Osteoblast (primary cell): ENCODE measurements around the gene TMEM18. TPM values are rescaled to one million over a fixed set of nuclear protein-coding genes. Genes with fewer than 3 reads are reported as not detected.

Source experiments
- DNase-seq: peaks from one replicate; pipeline ENCODE4 v3.0.0; 2011; ENCODE audit warnings: low spot score, mixed read lengths; ENCODE audit not compliant: insufficient read length; ENCODE audit errors: missing footprints
- H2AFZ ChIP-seq: 2 replicates; pipeline ENCODE4 v1.6.0; 2011; ENCODE audit warnings: mild to moderate bottlenecking, low read length
- H3K27ac ChIP-seq: 2 replicates; pipeline ENCODE4 v1.5.1; 2011; ENCODE audit warnings: mild to moderate bottlenecking, low read depth, low read length, moderate library complexity
- H3K27me3 ChIP-seq: 2 replicates; pipeline ENCODE4 v1.6.0; 2012; ENCODE audit warnings: mild to moderate bottlenecking, control low read depth, inconsistent platforms, low read length, moderate library complexity; ENCODE audit not compliant: insufficient read depth
- H3K36me3 ChIP-seq: 2 replicates; pipeline ENCODE4 v1.5.1; 2011; ENCODE audit warnings: mild to moderate bottlenecking, low read length, control low read depth, moderate library complexity; ENCODE audit not compliant: insufficient read depth
- H3K4me1 ChIP-seq: 2 replicates; pipeline ENCODE4 v1.5.1; 2011; ENCODE audit warnings: mild to moderate bottlenecking, low read length, control low read depth, moderate library complexity; ENCODE audit not compliant: insufficient read depth
- H3K4me2 ChIP-seq: 2 replicates; pipeline ENCODE4 v1.6.0; 2011; ENCODE audit warnings: mild to moderate bottlenecking, low read length; ENCODE audit not compliant: insufficient read depth
- H3K4me3 ChIP-seq: fragments of 200-600 bp; sonication (generic); 3 replicates; pipeline ENCODE4 v1.5.1; 2012; ENCODE audit warnings: mild to moderate bottlenecking, low read length, inconsistent platforms; ENCODE audit not compliant: insufficient read depth
- H3K79me2 ChIP-seq: 2 replicates; pipeline ENCODE4 v1.6.0; 2012; ENCODE audit warnings: mild to moderate bottlenecking, low read length, control low read depth, inconsistent platforms; ENCODE audit not compliant: insufficient read depth
- H3K9me3 ChIP-seq: 2 replicates; pipeline ENCODE4 v1.5.1; 2011; ENCODE audit warnings: low read depth, low read length, control low read depth
- H4K20me1 ChIP-seq: 2 replicates; pipeline ENCODE4 v1.6.0; 2012; ENCODE audit warnings: mild to moderate bottlenecking, low read length, control low read depth; ENCODE audit not compliant: insufficient read depth
- CTCF ChIP-seq: IDR thresholded peaks from 2 replicates; pipeline ENCODE4 v1.5.1; 2011; ENCODE audit warnings: mild to moderate bottlenecking, low read depth, low read length, moderate library complexity; ENCODE audit errors: extremely low read depth
- total RNA-seq: library from RNA; depleted of rRNA; stranded (reverse); fragments of >200 nt; gene quantifications from 2 replicates; pipeline ENCODE4 v1.2.3, GENCODE V29; 2012

TMEM18 gene
- total RNA-seq, 1 donor: 15.9 TPM

- no peaks in the 10 kb centered on the region for H3K4me1 ChIP-seq
- no peak for TF ChIP-seq CTCF
- no peak overlapping the region for H2AFZ ChIP-seq
- H3K4me3 ChIP-seq: no peak overlapping the region
- H3K36me3 ChIP-seq: no peaks in the 10 kb centered on the region
- no peak overlapping the region for H3K27ac ChIP-seq
- peak; percentile 42 for DNase-seq
- no peaks in the 10 kb centered on the region for H4K20me1 ChIP-seq
- no peaks in the 10 kb centered on the region for H3K9me3 ChIP-seq
- no peak overlapping the region for H3K4me2 ChIP-seq
- no peaks in the 10 kb centered on the region for H3K79me2 ChIP-seq
- peaks cover 4% of the 10 kb centered on the region for H3K27me3 ChIP-seq
Measured at GRCh38 chr2:647003-647560, 30.1 kb downstream of the TMEM18 start.

- H3K79me2 ChIP-seq: no peaks in the 10 kb centered on the region
- no peaks in the 10 kb centered on the region for H4K20me1 ChIP-seq
- H3K9me3 ChIP-seq: no peaks in the 10 kb centered on the region
- peaks cover 4% of the 10 kb centered on the region for H3K27me3 ChIP-seq
- no peaks in the 10 kb centered on the region for H3K36me3 ChIP-seq
- no peak overlapping the region for H3K27ac ChIP-seq
- DNase-seq: no peak
- no peak overlapping the region for H3K4me2 ChIP-seq
- no peak for TF ChIP-seq CTCF
- no peak overlapping the region for H2AFZ ChIP-seq
- H3K4me3 ChIP-seq: no peak overlapping the region
- no peaks in the 10 kb centered on the region for H3K4me1 ChIP-seq
Measured at GRCh38 chr2:644871-645270, 32.3 kb downstream of the TMEM18 start.

- no peaks in the 10 kb centered on the region for H3K36me3 ChIP-seq
- no peak overlapping the region for H3K4me2 ChIP-seq
- H4K20me1 ChIP-seq: no peaks in the 10 kb centered on the region
- no peak overlapping the region for H3K4me3 ChIP-seq
- H3K4me1 ChIP-seq: no peaks in the 10 kb centered on the region
- no peaks in the 10 kb centered on the region for H3K79me2 ChIP-seq
- no peaks in the 10 kb centered on the region for H3K9me3 ChIP-seq
- no peak overlapping the region for H3K27ac ChIP-seq
- peaks cover 4% of the 10 kb centered on the region for H3K27me3 ChIP-seq
- no peak overlapping the region for H2AFZ ChIP-seq
- no peak for TF ChIP-seq CTCF
- DNase-seq: no peak
Measured at GRCh38 chr2:643761-644160, 33.4 kb downstream of the TMEM18 start.

GRCh38 chr2:643334-643733, 33.9 kb downstream of the TMEM18 start:
- H3K27me3 ChIP-seq: peaks cover 4% of the 10 kb centered on the region
- H3K79me2 ChIP-seq: no peaks in the 10 kb centered on the region
- no peak overlapping the region for H2AFZ ChIP-seq
- DNase-seq: peak; percentile 56
- H3K4me3 ChIP-seq: no peak overlapping the region
- no peak for TF ChIP-seq CTCF
- no peak overlapping the region for H3K27ac ChIP-seq
- no peaks in the 10 kb centered on the region for H3K4me1 ChIP-seq
- no peaks in the 10 kb centered on the region for H3K36me3 ChIP-seq
- no peaks in the 10 kb centered on the region for H3K9me3 ChIP-seq
- H3K4me2 ChIP-seq: no peak overlapping the region
- no peaks in the 10 kb centered on the region for H4K20me1 ChIP-seq
